GM19397 (cell line): ENCODE results near the gene PDE3B.
"Not testable (repeated sequence)": the region's sequence is repeated elsewhere in the genome, so short reads cannot be mapped to it uniquely, and the experiment has no call there.

Source experiments
- ATAC-seq: cut with Tn5 transposase; IDR thresholded peaks from one replicate; pipeline ENCODE4 v1.9.1; 2021; ENCODE audit warnings: mild to moderate bottlenecking, moderate library complexity; ENCODE audit not compliant: unreplicated experiment

PDE3B gene

DNA sequence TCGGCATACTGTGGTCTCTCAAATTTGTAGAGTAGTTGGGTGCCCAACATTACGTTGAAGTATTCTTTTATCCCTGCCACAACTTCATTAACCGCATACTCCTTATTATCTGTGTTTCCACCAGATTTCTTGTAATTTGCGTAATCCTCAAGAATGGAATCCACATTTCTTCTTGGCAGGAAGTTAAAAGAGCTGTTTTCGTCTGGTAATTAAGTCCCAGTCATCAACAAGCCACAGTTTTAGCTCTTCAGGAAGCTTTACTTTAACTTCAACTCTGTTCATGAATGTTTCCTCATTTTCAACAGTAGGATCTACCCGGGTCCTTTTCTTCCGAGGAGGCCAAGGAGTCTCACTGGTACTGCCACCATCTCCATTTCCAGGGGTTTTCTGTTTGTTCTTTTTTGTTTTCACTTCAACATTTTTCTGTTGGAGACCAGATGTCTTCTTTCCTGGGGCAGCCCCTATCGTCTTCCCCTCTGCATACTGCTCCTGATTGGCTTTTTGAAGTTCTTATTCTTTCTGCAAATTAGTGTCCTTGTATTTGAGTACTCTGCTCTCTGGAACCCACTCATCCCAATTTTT lies 30.3 kb downstream of the PDE3B start:
- no peak for ATAC-seq

- ATAC-seq = no peak
Measured at GRCh38 chr11:14676068-14676467, 32.5 kb downstream of the PDE3B start.

- no peak for ATAC-seq
Measured at GRCh38 chr11:14677146-14677545, 33.5 kb downstream of the PDE3B start.

DNA sequence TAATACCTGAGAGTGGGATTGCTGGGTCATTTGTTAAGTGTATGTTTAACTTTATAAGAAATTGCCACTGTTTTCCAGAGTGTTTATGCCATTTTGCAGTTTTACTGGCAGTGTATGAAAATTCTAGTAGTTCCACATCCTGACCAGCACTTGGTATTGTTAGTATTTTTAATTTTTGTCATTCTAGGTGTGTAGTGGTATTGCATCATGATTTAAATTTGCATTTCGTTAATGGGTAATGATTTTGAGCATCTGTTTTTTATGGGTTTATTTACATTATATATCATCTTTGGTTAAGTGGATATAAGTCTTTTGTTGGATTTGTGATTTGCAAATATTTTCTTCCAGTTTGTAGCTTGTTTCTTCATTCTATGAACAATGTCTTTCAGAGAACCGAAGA lies 34.7 kb downstream of the PDE3B start:
- ATAC-seq = no peak

GRCh38 chr11:14679662-14680061 lies 36.1 kb downstream of the PDE3B start:
- no peak for ATAC-seq

- not testable (repeated sequence) for ATAC-seq
Measured at GRCh38 chr11:14684234-14684915, 40.8 kb downstream of the PDE3B start.

- ATAC-seq = no peak
Measured at GRCh38 chr11:14687456-14687855, 43.9 kb downstream of the PDE3B start.

DNA sequence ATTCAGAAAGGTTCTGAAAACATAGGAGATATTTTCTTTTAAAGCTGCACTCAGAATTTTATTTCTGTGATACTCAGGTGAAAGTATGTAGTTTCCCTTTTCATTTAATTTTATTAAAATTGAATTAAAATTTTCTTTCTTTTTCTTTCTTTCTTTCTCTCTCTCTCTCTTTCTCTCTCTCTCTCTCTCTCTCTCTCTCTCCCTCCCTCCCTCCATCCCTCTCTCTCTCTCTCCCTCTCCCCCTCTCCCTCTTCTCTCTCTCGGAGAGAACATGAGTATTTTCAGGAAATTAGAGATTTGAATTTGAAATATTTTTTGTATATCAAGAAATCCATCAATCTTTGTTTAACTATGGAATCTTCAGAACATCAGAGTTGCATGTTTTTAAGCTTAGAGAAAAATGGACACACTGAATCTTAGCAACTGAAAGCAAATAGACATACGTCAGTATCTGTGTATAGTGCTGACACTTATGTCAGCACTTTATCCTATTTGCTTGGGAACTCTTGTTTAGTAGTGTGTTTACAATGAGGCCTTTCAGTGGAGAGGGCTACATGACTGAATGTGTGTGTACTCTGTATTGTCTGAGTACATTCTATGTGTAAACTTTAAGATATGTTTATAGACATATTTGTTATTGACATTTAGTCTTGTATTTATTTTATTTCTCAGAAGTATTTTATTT lies 44.5 kb downstream of the PDE3B start:
- no peak for ATAC-seq

DNA sequence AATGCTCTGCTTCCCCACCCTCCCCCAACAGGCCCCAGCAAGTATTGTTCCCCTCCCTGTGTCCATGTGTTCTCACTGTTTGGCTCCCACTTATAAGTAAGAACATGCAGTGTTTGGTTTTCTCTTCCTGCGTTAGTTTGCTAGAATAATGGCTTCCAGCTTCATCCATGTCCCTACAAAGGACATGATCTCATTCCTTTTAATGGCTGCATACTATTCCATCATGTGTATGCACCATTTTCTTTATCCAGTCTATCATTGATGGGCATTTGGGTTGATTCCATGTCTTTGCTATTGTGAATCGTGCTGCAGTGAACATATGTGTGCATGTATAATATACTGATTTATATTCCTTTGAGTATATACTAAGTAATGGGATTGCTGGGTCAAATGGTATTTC lies 52.1 kb downstream of the PDE3B start:
- not testable (repeated sequence) for ATAC-seq

- no peak for ATAC-seq
Measured at GRCh38 chr11:14698771-14699170, 55.2 kb downstream of the PDE3B start.

GRCh38 chr11:14700593-14700992 lies 57.0 kb downstream of the PDE3B start:
- no peak for ATAC-seq

DNA sequence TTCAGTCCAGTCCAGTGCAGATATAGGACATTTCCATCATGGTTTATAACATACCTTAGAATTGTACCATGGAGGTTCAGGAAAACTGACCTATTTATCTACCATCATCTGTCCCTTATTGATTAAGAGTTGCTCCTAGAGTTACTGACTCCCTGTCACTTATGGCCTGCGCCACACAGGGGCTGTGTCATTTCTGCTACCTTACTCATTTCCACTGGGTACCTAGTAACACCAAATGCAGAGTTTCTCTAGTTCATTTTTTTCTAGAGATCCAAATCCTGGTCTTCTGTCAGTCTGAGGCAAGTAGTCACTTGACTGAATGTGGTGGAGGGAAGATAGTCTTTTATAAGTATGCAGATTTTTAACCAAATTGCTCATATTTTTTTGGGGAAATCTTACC lies 59.2 kb downstream of the PDE3B start:
- no peak for ATAC-seq

DNA sequence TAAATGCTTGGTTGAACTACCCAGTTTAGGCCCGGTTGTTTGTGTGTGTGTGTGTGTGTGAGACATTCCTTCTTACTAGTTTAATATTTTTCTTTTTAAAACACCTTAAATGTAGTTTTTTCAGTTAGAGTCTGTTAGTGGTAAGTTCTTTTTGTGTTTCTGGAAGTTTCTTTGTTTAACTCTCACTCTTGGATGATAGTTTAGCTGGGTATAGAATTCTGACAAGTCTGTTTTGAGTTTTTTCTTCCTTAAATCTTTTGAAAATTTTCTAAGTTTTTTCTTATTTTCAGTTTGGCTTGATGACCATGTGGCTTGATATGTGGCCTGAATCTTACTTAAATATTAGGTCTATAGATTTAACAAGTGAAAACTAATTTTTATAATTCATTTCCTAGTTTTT lies 60.1 kb downstream of the PDE3B start:
- ATAC-seq = no peak

DNA sequence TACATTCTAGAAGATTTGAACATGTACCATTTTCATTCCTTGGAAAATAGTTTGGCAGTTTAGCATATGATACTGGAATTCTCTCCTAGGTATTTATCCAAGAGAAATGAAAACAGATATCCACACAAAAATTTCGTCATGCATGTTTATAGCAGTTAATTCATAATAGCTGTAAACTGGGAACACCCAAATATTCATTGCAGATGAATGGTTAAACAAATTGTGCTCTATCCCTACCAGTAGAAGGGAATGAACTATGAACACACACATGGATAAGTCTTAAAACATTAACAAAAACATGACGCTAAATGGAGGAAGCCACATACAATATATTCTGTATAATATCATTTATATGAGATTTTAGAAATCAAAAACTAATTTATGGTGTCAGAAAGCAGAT lies 61.5 kb downstream of the PDE3B start:
- no peak for ATAC-seq

GRCh38 chr11:14713496-14714244 lies 70.1 kb downstream of the PDE3B start:
- ATAC-seq = no peak

- ATAC-seq = not testable (repeated sequence)
Measured at GRCh38 chr11:14715669-14716068, 72.1 kb downstream of the PDE3B start.

- no peak for ATAC-seq
Measured at GRCh38 chr11:14722496-14722895, 78.9 kb downstream of the PDE3B start.

DNA sequence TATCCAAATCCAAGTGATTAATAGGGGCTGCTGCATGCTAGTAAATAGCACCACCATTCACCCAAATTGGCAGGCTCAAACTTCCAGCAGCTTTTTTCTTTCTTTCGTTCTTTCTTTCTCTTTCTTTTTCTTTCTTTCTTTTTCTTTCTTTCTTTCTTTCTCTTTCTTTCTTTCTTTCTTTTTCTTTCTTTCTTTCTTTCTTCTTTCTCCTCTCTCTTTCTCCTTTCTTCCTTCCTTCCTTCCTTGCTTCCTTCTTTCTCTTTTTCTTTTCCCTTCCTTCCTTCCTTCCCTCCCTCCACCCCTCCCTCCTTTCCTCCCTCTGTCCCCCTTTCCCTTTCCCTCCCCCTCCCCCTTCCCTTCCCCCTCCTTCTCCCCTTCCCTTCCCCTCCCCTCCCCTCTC lies 81.5 kb downstream of the PDE3B start:
- no peak for ATAC-seq

- no peak for ATAC-seq
Measured at GRCh38 chr11:14727215-14727614, 83.6 kb downstream of the PDE3B start.

DNA sequence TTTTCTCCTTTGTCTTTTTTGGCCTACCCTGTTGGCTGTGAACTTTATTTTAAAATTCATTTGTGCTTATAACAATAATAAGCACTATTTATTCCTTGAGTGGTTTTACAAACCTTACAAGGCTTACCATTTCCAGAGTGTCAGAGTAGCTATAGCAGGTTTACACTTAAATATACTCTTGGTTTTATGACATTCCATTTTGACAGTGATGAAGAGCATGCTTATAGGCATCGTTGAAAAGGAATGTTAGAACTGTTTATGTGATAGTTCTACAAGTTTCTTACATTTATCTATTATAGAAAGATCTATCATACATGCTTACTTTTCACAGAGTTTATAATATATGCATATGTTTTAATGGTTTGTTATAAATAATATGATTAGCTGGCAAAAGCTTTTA lies 84.1 kb downstream of the PDE3B start:
- ATAC-seq = no peak

DNA sequence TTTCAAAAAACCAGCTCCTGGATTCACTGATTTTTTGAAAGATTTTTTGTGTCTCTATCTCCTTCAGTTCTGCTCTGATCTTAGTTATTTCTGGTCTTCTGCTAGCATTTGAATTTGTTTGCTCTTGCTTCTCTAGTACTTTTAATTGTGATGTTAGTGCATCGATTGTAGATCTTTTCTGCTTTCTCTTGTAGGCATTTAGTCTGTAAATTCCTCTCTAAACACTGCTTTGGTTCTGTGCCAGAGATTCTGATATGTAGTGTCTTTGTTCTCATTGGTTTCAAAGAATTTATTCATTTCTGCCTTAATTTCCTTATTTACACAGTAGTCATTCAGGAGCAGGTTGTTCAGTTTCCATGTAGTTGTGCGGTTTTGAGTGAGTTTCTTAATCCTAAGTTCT lies 96.9 kb downstream of the PDE3B start:
- ATAC-seq = not testable (repeated sequence)

- ATAC-seq = no peak
Measured at GRCh38 chr11:14741195-14741594, 97.6 kb downstream of the PDE3B start.
